SK-N-SH (cell line): ENCODE results near the gene FANCG. TPM values are rescaled to one million over a fixed set of nuclear protein-coding genes. Genes with fewer than 3 reads are reported as not detected.

Experiments used
- CTCF ChIA-PET: fragments of 300-600, 350-600 bp; formaldehyde crosslinking; extraction: SDS; loops from one replicate; lab custom pipeline; 2021; lab: Yijun Ruan, JAX
- POLR2A ChIA-PET: fragments of 350-600 bp; sonication (Branson Sonifier 250); formaldehyde crosslinking; extraction: SDS; loops from one replicate; lab custom pipeline; 2020; ENCODE audit warnings: antibody characterized with exemption, inconsistent platforms; lab: Yijun Ruan, JAX
- DNase-seq: peaks from one replicate; pipeline ENCODE4 v3.0.0; 2012
- H2AFZ ChIP-seq: fragments of 200-600 bp; sonication (generic); 2 replicates; pipeline ENCODE4 v1.8.1; 2016; ENCODE audit warnings: antibody characterized with exemption, mild to moderate bottlenecking, low read depth
- H3F3A ChIP-seq: fragments of 200-600 bp; sonication (generic); replicated peaks from 2 replicates; pipeline ENCODE3; 2016; ENCODE audit warnings: antibody characterized with exemption, mild to moderate bottlenecking; ENCODE audit not compliant: insufficient read depth
- H3K27ac ChIP-seq, 2 experiments: fragments of 200-500 bp in 1 of 2; fragments of 200-600 bp in 1 of 2; sonication (Bioruptor generic) in 1 of 2; sonication (generic), shearing (Covaris generic) in 1 of 2; 2 replicates each; pipeline versions ENCODE4 v1.5.1 to v1.6.1; 2014 to 2016; ENCODE audit warnings: low read depth in 2 of 2, inconsistent platforms in 1 of 2, low read length in 1 of 2, mild to moderate bottlenecking in 1 of 2, mixed read lengths in 1 of 2
- H3K27me3 ChIP-seq: fragments of 200-600 bp; sonication (generic), shearing (Covaris generic); 2 replicates; pipeline ENCODE4 v1.6.1; 2016; ENCODE audit warnings: mixed run types; ENCODE audit not compliant: insufficient read depth
- H3K36me3 ChIP-seq, 2 experiments: fragments of 200-500 bp in 1 of 2; fragments of 200-600 bp in 1 of 2; sonication (Bioruptor generic) in 1 of 2; sonication (generic) in 1 of 2; replicated peaks in 1 of 2; 2 replicates each; pipeline versions ENCODE3 to v1.5.1; 2014 to 2016; ENCODE audit warnings: low read length in 1 of 2, mild to moderate bottlenecking in 1 of 2; ENCODE audit not compliant: insufficient read depth in 2 of 2, control insufficient read depth in 1 of 2
- H3K4me1 ChIP-seq, 2 experiments: fragments of 200-500 bp in 1 of 2; fragments of 200-600 bp in 1 of 2; sonication (Bioruptor generic) in 1 of 2; sonication (generic), shearing (Covaris generic) in 1 of 2; 2 replicates each; pipeline versions ENCODE4 v1.5.1 to v1.6.1; 2014 to 2016; ENCODE audit warnings: low read depth in 1 of 2, low read length in 1 of 2, mixed run types in 1 of 2; ENCODE audit not compliant: insufficient read depth in 2 of 2, control insufficient read depth in 1 of 2
- H3K4me2 ChIP-seq: fragments of 200-600 bp; sonication (generic), shearing (Covaris generic); 2 replicates; pipeline ENCODE4 v1.6.1; 2017; ENCODE audit warnings: mixed run types
- H3K4me3 ChIP-seq, 2 experiments: fragments of 200-500 bp in 1 of 2; fragments of 200-600 bp in 1 of 2; sonication (Bioruptor generic) in 1 of 2; sonication (generic), shearing (Covaris generic) in 1 of 2; 2 replicates each; pipeline versions ENCODE4 v1.5.1 to v1.8.1; 2014 to 2016; ENCODE audit warnings: low read depth in 2 of 2, inconsistent platforms in 1 of 2, low read length in 1 of 2, mild to moderate bottlenecking in 1 of 2, mixed read lengths in 1 of 2, moderate library complexity in 1 of 2
- H3K79me2 ChIP-seq: fragments of 200-600 bp; sonication (generic); 2 replicates; pipeline ENCODE4 v1.8.1; 2017; ENCODE audit warnings: mild to moderate bottlenecking; ENCODE audit not compliant: insufficient read depth
- H3K9ac ChIP-seq: fragments of 200-600 bp; sonication (generic); 2 replicates; pipeline ENCODE4 v1.6.1; 2017; ENCODE audit warnings: mixed run types
- H3K9me2 ChIP-seq: fragments of 200-600 bp; sonication (generic); 2 replicates; pipeline ENCODE4 v1.6.1; 2017; ENCODE audit warnings: mixed run types
- H3K9me3 ChIP-seq: fragments of 200-600 bp; sonication (generic); 2 replicates; pipeline ENCODE4 v1.6.1; 2017; ENCODE audit warnings: mixed run types, mild to moderate bottlenecking, moderate library complexity
- H4K20me1 ChIP-seq: fragments of 200-600 bp; sonication (generic); 2 replicates; pipeline ENCODE4 v1.6.1; 2017; ENCODE audit warnings: mild to moderate bottlenecking, mixed run types; ENCODE audit not compliant: insufficient read depth
- CHD2 ChIP-seq: fragments of 150-350 bp; IDR thresholded peaks from 2 replicates; pipeline ENCODE4 v1.6.1; 2018; ENCODE audit warnings: low read length; ENCODE audit not compliant: partially characterized antibody
- ELF1 ChIP-seq: IDR thresholded peaks from 2 replicates; pipeline ENCODE4 v1.4.0; 2012
- EP300 ChIP-seq, 2 experiments: IDR thresholded peaks; 2 replicates each; pipeline versions ENCODE4 v1.4.0 to v1.6.1; 2012; ENCODE audit warnings: borderline replicate concordance in 1 of 2, low read depth in 1 of 2, low read length in 1 of 2
- EZH2phosphoT487 ChIP-seq: fragments of 200-600 bp; sonication (generic); IDR thresholded peaks from 2 replicates; pipeline ENCODE4 v1.6.1; 2017; ENCODE audit warnings: low read depth, mixed run types, mild to moderate bottlenecking, antibody characterized with exemption, moderate library complexity, borderline replicate concordance
- GABPA ChIP-seq: IDR thresholded peaks from 2 replicates; pipeline ENCODE4 v1.4.0; 2012; ENCODE audit warnings: low read depth, mild to moderate bottlenecking
- MXI1 ChIP-seq: IDR thresholded peaks from 2 replicates; pipeline ENCODE4 v1.6.1; 2012; ENCODE audit warnings: mild to moderate bottlenecking, low read depth, low read length, improper control_type of control experiment
- POLR2AphosphoS5 ChIP-seq: IDR thresholded peaks from 2 replicates; pipeline ENCODE4 v1.6.1; 2012; ENCODE audit warnings: low read depth, low read length
- RCOR1 ChIP-seq: fragments of 150-350 bp; IDR thresholded peaks from 2 replicates; pipeline ENCODE4 v1.6.1; 2017; ENCODE audit warnings: antibody characterized with exemption, low read length
- RFX5 ChIP-seq: IDR thresholded peaks from 2 replicates; pipeline ENCODE4 v1.6.1; 2012; ENCODE audit warnings: mild to moderate bottlenecking, improper control_type of control experiment, low read length
- SIN3A ChIP-seq: IDR thresholded peaks from 2 replicates; pipeline ENCODE4 v1.6.1; 2012; ENCODE audit warnings: low read depth, mild to moderate bottlenecking, low read length, moderate library complexity, borderline replicate concordance
- TAF1 ChIP-seq: IDR thresholded peaks from 2 replicates; pipeline ENCODE4 v1.6.1; 2012; ENCODE audit warnings: low read depth, mild to moderate bottlenecking, low read length, moderate library complexity, borderline replicate concordance
- WGBS: methylation state at CpG from one replicate; pipeline ENCODE4 v1.1.6; 2017; ENCODE audit warnings: low lambda C conversion rate; 5-methylcytosine and 5-hydroxymethylcytosine counted together
- polyA plus RNA-seq, 3 experiments: library from polyadenylated mRNA; depleted of rRNA; stranded (reverse); fragments of >200 nt; gene quantifications; 2 replicates each; pipeline ENCODE4 v1.2.3, GENCODE V29; 2012
- TF ChIP-seq, protein P1 (sequence below): fragments of 150-350 bp; IDR thresholded peaks from 2 replicates; pipeline ENCODE4 v1.6.1; 2016; ENCODE audit warnings: mild to moderate bottlenecking, low read depth, low read length
- TF ChIP-seq, protein P2 (sequence below): IDR thresholded peaks from 2 replicates; pipeline ENCODE4 v1.4.0; 2012; ENCODE audit warnings: low read depth, borderline replicate concordance
- TF ChIP-seq, protein P3 (sequence below): IDR thresholded peaks from 2 replicates; pipeline ENCODE4; 2012
- TF ChIP-seq, protein P4 (sequence below): IDR thresholded peaks from 2 replicates; pipeline ENCODE4 v1.4.0; 2012; ENCODE audit warnings: low read depth

FANCG gene
- polyA plus RNA-seq, 1 of the 3 experiments (the other 2 are of a cell fraction): 25.6 TPM

DNA sequence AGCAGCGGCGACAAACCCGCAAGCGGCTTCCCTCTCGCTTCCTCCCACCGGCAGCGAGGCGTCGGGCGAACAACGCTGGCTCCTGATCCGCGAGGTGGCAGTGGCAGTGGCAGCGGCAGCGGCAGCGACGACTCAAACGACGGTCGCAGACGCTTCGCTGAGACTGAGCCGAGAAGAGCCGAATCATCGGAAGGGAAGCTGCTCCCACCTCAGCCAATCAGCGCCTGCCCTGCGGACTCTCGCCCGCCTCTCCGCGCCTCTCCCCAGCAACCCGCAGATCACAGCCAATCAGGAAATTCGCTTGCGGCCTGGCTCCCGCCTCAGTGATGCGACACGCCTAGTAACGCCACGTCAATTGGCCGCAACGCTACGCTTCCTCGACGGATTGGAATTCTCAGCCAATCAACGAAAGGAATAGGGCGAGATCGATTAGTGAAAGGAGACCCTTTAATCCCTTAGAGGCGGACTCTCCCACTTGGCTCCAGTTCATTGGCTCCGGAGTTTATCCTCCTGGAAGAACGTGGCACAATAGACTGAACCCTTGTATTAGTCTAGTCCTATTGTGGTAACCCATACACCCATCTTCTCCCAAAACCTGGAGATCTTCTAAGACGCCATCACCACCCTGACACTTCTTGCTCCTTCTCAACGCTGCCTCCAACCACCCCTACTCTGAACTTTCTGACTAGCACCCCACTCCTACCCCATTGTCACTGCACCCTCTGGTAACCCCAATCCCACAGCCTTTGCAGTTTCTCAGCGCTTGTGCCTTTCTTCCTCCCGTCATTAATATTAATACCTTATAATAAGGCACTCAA, 7.1 kb downstream of the FANCG start, which contains the start of gene VCP:
TSS of gene VCP (minus strand) at position 165 of the 818 bp plus-strand sequence. CDS start 272 bp downstream, outside the sequence.
- POLR2A ChIA-PET: interaction anchor here (0.8 to 2.6 kb wide), 13 partner anchors 7 to 173 kb away, joined by 3 to 16 read pairs (median 5); partner anchors contain the start of genes DNAJB5, FANCG, PIGO and STOML2
- DNase-seq: peak; percentile 96
- 15% methylated on average over 25 of the region's 54 CpGs for WGBS

More for the DNA sequence above, 7.1 kb downstream of the FANCG start, which contains the start of gene VCP:
- H4K20me1 ChIP-seq: peaks cover 47% of the 10 kb centered on the region
- CTCF ChIA-PET: interaction anchor here (1.0 to 3.2 kb wide), 7 partner anchors 8 to 80 kb away, joined by 3 to 19 read pairs (median 4); partner anchors contain the start of genes FANCG and PIGO
- no peaks in the 10 kb centered on the region for H3K9me3 ChIP-seq
- no peaks in the 10 kb centered on the region for H3K9me2 ChIP-seq
- H3K4me3 ChIP-seq: peak within 1 kb of the TSS; percentile 89 to 97
- TF ChIP-seq ELF1: peak; percentile 65; the same call in 1 of the 2 replicates
- TF ChIP-seq, protein P1, sequence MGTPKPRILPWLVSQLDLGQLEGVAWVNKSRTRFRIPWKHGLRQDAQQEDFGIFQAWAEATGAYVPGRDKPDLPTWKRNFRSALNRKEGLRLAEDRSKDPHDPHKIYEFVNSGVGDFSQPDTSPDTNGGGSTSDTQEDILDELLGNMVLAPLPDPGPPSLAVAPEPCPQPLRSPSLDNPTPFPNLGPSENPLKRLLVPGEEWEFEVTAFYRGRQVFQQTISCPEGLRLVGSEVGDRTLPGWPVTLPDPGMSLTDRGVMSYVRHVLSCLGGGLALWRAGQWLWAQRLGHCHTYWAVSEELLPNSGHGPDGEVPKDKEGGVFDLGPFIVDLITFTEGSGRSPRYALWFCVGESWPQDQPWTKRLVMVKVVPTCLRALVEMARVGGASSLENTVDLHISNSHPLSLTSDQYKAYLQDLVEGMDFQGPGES: peak; percentile 67
- TF ChIP-seq, protein P2, sequence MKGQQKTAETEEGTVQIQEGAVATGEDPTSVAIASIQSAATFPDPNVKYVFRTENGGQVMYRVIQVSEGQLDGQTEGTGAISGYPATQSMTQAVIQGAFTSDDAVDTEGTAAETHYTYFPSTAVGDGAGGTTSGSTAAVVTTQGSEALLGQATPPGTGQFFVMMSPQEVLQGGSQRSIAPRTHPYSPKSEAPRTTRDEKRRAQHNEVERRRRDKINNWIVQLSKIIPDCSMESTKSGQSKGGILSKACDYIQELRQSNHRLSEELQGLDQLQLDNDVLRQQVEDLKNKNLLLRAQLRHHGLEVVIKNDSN: no peak
- TF ChIP-seq, protein P3, sequence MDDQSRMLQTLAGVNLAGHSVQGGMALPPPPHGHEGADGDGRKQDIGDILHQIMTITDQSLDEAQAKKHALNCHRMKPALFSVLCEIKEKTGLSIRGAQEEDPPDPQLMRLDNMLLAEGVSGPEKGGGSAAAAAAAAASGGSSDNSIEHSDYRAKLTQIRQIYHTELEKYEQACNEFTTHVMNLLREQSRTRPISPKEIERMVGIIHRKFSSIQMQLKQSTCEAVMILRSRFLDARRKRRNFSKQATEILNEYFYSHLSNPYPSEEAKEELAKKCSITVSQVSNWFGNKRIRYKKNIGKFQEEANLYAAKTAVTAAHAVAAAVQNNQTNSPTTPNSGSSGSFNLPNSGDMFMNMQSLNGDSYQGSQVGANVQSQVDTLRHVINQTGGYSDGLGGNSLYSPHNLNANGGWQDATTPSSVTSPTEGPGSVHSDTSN: peak; percentile 89
- TF ChIP-seq RFX5: peak; percentile 100
- no peak for TF ChIP-seq RCOR1
- TF ChIP-seq SIN3A: peak; percentile 59; the same call in 1 of the 2 replicates
- peak; percentile 49 for TF ChIP-seq GABPA
- peak; percentile 37; the same call in 1 of the 2 replicates for TF ChIP-seq MXI1
- TF ChIP-seq, protein P4, sequence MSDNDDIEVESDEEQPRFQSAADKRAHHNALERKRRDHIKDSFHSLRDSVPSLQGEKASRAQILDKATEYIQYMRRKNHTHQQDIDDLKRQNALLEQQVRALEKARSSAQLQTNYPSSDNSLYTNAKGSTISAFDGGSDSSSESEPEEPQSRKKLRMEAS: peak; percentile 36; the same call in 1 of the 2 replicates
- peak in 1 of 2 experiments; percentile 87; a peak in 2 of 4 replicates for TF ChIP-seq EP300 (IDR thresholded peaks at IDR 0.05; ENCODE audit: borderline replicate concordance in 1 of 2, low read depth in 1 of 2, low read length in 1 of 2)
- TF ChIP-seq POLR2AphosphoS5: peak; percentile 92
- peak; percentile 86 for TF ChIP-seq TAF1
- TF ChIP-seq CHD2: peak; percentile 95
- no peak for TF ChIP-seq EZH2phosphoT487
- H2AFZ ChIP-seq: peak within 1 kb of the TSS; percentile 81
- H3K36me3 ChIP-seq: peaks cover 23 to 42% of the 10 kb centered on the region in 2 experiments
- peak within 1 kb of the TSS; percentile 100 for H3K9ac ChIP-seq
- H3K79me2 ChIP-seq: peaks cover 54% of the 10 kb centered on the region
- peaks cover 24% of the 10 kb centered on the region for H3F3A ChIP-seq
- peaks cover 21 to 22% of the 10 kb centered on the region in 2 experiments for H3K4me1 ChIP-seq
- H3K27ac ChIP-seq: peak within 1 kb of the TSS; percentile 97 to 100
- no peaks in the 10 kb centered on the region for H3K27me3 ChIP-seq
- peak within 1 kb of the TSS; percentile 95 for H3K4me2 ChIP-seq
